ENCODE data around the gene WDR20. TPM values are rescaled to one million over a fixed set of nuclear protein-coding genes. Genes with fewer than 3 reads are reported as not detected.
A peak's percentile ranks its signal among the peaks of the same experiment; 100 is the strongest.
"Not testable (repeated sequence)": the region's sequence is repeated elsewhere in the genome, so short reads cannot be mapped to it uniquely, and the experiment has no call there.

WDR20 gene
- total RNA-seq, 1 experiment from 2014 or later: 9.8 TPM

DNA sequence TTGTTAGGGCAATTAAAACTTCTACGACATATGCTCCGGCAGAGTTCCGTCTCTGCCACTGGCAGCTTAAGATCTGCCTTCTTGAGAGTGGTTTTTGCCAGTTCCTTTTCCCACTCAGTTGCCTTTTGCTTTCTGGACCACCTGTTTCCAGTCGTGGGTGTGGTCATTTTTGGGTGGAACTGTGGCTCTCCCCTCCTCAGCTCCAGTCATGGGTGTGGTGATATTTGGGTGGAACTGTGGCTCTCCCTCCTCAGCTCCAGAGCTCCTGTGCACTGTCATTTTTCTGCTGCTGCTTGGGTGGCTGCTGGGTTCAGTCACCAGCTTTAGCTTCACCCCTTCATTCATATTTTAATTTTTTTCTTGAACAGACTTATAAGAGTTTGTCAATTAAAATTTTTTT is 25.3 kb downstream of the WDR20 start:
- DNase-seq (ENCODE audit: low spot score): no peak

DNA sequence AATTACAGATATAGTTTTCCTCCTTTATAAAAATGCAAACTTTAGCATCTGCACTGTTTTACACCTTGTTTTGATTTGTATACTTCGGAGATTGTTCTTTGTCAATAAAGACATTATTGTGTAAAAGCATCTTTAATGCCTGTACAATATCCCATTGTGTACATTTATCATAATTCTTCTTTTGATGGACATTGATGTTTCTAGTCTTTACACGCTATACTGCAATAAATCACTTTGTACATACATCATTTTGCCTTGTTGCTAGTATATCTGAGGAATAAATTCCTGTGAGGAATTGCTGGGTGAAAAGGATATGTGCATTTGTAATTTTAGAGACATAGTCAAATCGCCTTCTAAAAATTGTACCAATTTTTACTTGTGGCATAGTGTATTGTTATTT is 30.4 kb downstream of the WDR20 start:
- DNase-seq (ENCODE audit: low spot score): no peak

DNA sequence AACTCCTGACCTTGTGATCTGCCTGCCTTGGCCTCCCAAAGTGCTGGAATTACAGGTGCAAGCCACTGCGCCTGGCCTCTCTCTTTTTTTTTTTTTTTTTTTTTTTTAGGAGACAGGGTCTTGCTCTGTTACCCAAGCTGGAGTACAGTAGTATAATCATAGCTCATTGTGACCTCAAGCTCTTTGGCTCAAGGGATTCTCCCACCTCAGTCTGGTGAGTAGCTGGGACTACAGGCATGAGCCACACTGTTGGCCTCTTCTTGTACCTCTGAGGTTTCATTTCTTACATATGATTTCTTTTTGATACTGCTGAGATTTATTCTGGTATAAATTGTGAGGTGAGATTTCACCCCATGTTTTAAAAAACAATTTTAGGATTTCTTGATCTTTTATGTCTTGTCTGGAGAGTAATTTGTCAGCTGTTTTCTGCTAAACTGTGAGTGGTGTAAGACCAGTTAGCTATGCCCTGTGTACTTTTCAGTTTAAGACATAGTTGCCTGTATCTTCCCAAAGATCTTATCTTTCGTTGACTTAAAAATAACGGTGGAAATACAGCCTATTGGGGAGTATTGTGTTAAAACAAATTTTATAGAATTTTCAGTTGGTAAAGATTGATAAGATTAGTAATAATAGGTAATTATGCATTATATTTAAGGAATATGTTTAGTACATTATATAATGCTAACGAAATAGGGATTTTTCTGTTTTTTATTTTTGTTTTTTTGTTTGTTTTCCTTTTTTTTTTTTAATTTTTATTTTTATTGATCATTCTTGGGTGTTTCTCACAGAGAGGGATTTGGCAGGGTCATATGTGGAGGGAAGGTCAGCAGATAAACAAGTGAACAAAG is 31.7 kb downstream of the WDR20 start:
- DNase-seq (ENCODE audit: low spot score): no peak

DNA sequence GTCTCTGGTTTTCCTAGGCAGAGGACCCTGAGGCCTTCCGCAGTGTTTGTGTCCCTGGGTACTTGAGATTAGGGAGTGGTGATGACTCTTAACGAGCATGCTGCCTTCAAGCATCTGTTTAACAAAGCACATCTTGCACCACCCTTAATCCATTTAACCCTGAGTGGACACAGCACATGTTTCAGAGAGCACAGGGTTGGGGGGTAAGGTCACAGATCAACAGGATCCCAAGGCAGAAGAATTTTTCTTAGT is 32.2 kb downstream of the WDR20 start:
- not testable (repeated sequence) for DNase-seq (ENCODE audit: low spot score)

DNA sequence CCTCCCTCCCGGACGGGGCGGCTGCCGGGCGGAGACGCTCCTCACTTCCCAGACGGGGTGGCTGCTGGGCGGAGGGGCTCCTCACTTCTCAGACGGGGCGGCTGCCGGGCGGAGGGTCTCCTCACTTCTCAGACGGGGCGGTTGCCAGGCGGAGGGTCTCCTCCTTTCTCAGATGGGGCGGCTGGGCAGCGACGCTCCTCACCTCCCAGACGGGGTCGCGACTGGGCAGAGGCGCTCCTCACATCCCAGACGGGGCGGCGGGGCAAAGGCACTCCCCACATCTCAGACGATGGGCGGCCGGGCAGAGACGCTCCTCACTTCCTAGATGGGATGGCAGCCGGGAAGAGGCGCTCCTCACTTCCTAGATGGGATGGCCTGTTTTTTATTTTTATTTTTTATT is 33.0 kb downstream of the WDR20 start:
- DNase-seq (ENCODE audit: low spot score): not testable (repeated sequence)

DNA sequence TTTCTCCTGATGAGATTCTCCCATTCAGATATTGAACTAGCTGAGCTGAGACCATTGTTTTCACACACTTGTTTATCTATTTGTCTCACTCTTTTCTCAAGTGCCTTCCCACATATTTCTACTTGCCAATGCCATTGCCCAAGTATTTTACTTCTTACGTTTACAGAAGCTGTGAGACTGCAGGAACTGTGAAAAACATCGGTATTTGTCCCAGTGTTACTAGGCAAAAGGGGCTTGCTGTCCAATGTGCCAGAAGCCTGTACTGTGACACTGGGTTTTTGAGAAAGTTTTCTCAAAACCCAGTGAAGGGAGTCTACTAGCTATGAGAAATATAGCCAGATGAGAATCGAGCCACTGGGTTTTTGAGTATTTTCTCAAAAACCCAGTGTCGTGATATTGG is 37.5 kb downstream of the WDR20 start:
- no peak for DNase-seq (ENCODE audit: low spot score)

DNA sequence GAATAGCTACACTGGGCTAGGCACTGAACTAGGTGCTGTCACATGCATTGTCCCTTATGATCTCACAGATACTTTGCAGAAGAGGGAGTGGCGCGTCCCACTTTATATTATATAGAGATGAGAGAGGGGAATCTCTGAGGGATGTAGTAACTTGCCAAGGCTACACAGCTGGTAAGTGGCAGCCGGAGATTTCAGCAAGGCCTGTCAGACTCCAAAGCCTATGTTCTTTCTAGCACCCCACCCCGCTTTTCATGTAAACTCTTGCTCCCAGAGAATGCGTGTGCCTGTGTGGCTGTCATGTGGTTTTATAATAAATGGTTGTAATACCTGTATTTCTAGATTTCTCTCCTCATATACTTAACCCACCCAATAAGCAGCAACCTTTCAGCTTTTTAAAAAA is 39.1 kb downstream of the WDR20 start:
- DNase-seq (ENCODE audit: low spot score): no peak

DNA sequence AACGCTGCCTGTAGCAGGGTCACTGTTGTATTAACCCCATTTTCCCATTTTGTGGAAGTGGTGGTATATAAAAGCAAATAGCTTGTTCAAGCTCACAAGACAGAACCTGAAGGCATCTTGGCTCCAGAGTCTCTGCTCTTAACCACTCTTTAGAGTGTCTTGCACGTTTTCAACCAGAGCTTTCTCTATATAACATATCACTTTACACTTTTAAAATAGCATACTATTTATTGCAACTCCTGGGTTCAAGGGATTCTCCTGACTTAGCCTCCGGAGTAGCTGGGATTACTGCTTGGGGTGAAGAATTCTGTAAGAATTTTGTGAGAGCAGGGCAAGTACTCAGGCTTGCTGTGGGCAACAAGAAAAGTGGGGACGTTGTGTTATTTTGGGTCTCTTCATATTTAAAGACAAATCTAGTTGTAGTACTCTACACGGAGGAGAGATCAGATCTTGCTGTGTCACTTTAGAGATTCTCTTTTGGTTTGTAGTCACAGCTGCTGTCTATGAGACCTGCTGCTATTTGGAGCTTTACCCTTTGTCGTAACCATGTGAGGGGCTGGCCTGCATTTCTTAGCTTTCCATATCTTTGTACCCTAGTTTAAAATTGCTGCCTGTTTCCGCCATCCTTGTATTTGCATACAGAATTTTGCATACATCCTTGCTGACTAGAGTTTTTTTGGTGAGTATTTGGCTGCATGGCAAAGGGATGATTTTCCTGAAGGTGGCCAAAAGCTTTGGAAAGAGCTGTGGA is 40.7 kb downstream of the WDR20 start:
- no peak for DNase-seq (ENCODE audit: low spot score)

DNA sequence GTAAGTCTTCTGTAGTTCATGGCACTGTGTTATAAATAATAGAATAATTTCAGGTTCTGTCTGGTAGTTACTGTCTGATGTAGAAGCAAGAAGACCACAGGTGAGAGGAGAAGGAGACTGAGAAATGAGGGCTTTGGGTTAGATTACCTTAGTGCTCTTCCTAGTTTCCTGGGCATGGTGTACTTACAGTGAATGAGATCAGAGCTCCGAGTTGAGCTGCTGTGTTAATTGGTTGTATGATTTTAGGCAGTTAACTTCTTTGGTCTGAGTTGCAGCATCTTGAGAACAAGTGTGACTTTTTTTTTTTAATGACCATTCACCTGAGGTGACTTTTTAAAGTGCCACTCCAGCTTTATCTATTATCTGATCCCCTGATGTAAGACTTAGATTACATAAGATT is 41.5 kb downstream of the WDR20 start:
- no peak for DNase-seq (ENCODE audit: low spot score)

DNA sequence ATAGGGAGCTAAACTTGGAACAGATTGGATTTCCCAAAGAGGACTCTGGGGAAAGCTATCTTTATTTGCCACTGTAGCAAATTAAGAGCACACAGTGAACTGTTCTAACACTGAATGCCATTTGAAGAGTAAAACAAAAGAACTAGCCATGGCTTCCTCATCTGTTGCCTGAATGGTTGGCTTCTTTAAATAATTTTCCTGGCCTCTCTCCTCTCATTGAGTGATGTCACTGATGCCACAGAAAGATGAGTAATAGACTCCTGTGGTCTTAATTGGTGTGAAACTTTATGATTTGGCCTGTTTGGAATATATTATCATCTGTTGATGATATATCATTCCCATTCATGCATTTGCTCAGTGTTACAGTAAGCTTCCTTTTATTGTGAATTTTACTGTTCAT is 42.5 kb downstream of the WDR20 start:
- no peak for DNase-seq (ENCODE audit: low spot score)

DNA sequence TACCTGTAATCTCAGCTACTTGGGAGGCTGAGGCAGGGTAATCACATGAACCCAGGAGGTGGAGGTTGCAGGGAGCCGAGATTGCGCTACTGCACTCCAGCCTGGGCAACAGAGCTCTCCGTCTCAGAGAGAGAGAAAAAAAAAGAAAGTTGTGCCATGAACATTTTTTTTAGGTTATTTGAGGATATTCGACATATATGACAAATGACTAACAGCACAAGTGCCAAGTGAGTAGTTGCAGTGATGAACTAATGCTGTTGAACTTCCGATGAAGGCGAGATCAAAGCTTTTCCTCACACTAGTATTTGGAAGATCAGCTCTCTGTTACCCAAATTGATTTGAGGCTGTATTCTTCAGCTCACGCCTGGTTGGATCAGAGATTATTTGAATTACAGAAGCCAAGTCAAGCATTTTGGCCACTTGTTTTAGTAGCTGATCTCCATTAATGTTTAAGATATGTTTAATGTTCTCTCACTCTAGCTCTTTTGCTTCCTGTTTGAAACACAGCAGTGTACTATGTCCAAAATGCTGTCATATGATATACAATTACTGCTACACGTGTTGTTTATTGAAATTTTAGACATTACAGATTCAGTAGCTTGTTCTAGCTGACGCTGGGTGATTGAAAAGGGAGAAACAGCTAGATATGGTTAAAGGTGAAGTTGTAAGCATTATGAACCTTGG is 43.4 kb downstream of the WDR20 start:
- no peak for DNase-seq (ENCODE audit: low spot score)

DNA sequence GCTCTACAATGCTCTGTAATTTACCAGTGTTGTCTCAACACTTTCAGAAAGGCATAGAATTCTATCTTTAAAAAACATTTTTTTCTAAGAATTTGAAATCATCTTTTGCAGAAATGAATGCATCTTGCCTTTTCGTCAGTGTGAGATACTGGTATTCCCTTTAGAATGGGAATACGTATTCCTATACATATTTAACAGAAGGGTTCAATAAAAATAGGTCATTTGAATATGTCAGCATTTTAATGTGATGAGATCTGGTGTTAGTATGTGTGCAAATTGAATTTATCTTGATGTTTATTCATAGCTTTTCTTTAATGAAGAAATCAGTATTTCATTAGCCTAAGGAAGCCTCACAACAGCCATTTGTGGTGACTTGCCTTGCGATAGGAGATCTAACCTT is 44.2 kb downstream of the WDR20 start:
- DNase-seq (ENCODE audit: low spot score): no peak

DNA sequence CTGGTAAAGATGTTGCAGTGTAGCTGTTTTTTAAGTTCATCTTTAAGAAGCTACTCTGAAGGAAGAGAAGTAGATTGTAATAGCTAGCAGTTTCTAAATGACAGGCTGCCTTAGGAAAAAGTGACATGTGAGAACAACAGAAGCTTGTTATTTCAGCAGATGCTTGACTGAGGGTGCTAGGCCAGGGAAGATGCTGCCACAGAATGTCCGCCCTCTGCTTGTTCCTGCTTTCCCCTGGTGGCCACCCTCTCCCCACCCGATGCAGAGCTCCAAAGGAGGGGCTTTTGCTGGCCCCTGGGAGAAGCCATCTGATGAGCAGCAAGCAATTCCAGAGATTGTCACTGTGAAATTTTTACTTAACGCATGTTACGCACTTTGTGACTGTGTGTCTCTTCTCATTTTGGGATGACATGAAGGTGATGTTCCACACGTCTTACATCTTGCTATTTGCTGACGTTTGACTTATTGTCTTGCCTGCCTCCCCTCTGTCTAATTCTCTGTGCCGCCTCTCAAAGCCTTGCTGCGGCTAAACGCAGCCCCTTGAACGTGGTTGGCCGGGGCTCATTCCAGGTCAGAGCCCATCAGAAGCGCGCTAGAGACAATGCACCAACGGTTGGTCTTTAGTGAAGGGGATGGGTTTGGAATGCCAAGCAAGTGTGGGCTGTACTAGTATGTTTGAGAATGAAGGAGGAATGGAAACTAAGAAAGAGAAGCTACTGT is 44.8 kb downstream of the WDR20 start:
- DNase-seq (ENCODE audit: low spot score): no peak

DNA sequence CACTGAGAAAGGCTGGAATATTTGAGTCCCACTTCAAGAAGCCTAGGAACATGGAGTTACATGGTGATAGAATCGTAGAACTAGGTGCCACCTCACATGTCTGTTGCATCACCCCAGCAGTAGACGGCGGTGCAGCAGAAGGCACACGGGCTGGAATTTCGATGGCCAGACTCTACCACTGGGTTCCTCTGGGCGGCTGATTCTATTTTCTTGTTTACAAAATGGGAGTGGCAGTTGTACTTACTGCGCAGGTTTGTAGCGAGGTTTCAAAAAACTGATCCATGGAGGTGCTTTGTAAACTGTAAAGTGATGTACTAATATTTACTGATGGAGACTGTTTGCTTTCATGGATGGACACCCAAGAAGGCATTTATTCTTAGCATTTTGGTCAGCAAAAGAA is 45.7 kb downstream of the WDR20 start:
- peak; percentile 56 for DNase-seq (ENCODE audit: low spot score)

DNA sequence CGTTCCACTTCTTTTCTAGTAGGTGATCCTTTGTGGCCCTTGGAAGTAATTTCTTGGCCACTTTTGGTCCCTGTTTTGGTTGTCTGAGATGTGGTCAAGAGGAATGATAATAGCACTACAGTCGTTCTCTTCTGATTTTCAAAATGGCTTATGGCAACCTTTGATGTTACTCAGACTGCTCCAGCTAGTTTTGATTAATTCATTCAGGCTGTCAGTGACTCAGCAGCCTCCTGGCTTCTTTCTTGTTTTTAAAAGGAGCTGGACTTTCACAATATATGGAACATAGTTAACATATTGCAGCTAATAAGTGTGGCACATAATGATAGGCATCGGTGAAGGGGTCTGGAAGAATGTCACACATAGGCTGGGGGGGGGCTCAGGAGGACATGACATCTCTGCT is 47.3 kb downstream of the WDR20 start:
- peak; percentile 32 for DNase-seq (ENCODE audit: low spot score)

DNA sequence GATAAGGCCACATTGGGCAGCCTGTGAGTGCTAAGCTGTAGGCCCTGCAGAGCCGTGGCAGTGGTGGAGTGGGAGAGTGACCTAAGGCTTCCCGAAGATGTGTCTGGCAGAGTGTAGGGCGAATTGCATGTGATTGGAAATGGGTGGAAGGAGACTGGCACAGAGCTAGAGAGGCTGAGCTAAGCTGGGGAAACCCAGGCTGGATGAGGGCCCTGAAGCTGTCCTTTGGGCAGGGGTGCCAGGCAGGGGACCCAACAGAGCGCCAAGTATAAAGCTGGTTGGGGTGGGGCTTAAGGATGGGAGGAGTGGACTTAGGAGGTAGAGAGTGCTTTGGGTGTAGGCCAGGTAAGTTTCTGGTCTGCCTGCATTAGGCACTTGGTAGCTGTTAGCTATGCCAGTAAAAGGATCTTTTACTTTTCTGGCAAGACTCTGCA is 47.9 kb downstream of the WDR20 start:
- no peak for DNase-seq (ENCODE audit: low spot score)

DNA sequence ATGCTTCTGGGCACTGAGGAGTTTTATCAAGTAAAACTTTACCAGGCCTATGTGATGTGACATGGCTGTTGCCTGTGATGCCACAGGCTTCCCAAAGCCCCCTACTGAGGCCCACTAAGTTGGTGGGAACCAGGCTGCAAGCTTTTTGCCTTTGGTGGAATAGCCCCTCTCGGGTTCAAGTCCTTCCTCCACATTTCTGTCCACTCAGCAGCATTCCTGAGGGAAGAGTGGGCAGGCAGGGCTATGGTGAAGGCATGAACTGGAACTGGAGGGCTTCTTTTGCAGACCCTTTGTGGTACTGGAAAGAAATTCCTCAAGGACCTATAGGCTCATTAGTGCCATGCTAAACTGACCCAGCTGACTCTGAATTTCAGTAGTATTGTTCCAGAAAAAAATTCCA is 48.5 kb downstream of the WDR20 start:
- DNase-seq (ENCODE audit: low spot score): no peak

DNA sequence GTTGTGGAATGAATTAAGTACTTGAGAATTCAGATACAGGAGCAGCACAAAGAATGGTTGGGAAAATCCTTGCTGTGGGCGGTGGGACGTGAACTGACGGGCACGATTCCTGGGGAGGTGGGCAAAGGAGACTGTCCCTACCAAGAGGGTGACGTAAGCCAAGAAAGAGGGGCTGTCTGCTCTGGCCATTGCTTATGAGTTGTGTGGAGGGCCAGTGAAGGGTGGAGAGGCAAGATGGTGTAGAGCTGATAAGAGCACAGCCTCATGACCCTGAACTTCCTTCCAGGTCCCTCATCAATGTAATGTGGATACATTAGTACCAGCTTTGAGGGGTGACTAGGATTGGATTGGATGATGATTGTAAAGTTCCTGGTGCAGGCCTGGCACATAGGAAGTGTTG is 50.2 kb downstream of the WDR20 start:
- DNase-seq (ENCODE audit: low spot score): no peak

DNA sequence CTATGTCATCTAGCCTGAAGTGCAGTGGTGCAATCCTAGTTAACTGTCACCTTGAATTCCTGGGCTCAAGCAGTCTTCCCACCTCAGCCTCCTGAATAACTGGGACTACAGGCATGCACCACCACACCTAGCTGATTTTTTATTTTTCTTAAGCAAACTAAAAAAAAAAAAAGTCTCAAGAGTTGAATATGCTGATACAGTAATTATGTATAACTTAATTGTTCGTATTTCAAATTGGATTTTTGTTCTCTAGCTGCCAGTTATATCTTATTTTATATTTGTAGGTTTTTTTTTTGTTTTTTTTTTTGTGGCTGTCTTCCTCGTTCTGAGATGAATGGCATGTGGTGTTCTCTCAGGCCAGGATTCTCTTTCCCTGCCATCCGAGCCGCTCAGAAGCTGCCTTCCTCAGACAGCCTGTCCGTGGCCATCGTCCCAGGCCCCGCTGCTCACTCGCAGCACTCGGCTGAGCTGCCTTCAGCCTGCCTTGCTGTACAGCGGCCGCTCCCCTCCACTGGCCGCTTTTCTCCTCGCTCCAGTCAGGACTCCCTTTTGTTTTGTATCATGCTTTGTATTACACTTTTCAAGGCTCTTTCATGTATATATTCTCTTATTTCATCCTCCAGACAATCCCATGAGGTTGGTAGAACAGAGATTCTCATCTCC is 53.3 kb downstream of the WDR20 start:
- DNase-seq (ENCODE audit: low spot score): no peak

DNA sequence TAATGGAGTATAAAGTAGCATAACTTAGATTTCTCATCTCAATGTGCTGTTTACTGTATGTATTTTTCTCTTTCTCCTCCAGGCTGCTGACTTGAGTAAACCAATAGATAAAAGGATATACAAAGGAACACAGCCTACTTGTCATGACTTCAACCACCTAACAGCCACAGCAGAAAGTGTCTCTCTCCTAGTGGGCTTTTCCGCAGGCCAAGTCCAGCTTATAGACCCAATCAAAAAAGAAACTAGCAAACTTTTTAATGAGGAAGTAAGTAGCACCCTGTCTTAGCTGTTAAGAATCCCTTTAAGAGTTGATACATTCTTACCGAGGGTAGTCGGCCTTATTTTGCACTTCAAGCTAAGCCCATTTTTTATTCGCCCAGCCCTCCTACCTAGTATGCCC is 55.2 kb downstream of the WDR20 start:
- DNase-seq (ENCODE audit: low spot score): no peak

DNA sequence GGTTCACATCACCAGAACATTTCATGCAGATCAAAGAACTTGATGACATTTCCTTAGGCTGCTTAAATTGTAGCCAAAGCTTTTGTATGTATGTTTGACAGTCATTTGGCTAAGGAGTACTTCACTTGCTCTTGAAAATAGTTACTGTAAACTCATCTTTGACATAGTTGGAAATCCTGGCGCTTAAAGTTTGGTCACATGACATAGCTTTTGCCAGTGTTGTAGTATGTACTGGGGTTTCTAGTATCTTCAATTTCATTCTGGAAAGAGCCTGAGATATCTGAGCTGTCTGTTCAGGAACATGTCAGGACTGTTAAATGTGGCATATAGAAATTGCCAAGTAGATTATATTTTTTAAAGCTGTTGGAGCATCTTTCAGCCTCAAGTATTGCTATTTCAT is 55.7 kb downstream of the WDR20 start:
- no peak for DNase-seq (ENCODE audit: low spot score)

All from HT-29 (cell line).